PC-3 (cell line): Measurements from ENCODE around the gene PTGER3. TPM values are rescaled to one million over a fixed set of nuclear protein-coding genes. Genes with fewer than 3 reads are reported as not detected.
A peak's percentile ranks its signal among the peaks of the same experiment; 100 is the strongest.

Experiments
- ATAC-seq: fragments of 200-7000 bp; cut with Tn5 transposase; 2 replicates; pipeline ENCODE4 v1.9.1; 2020; ENCODE audit warnings: mild to moderate bottlenecking, moderate library complexity
- BruUV-seq: library from RNA; stranded (reverse); fragments of 400-500 nt; replicated peaks from 2 replicates; lab custom pipeline; 2021; lab: Mats Ljungman, UMichigan
- CTCF ChIA-PET: fragments of 300-600 bp; sonication (Branson Sonifier 250); formaldehyde crosslinking; loops from one replicate; lab custom pipeline; 2022; ENCODE audit warnings: antibody characterized with exemption; lab: Charles Lee
- POLR2A ChIA-PET: fragments of 300-600 bp; sonication (Branson Sonifier 250); formaldehyde crosslinking; loops from one replicate; lab custom pipeline; 2022; ENCODE audit warnings: antibody characterized with exemption; ENCODE audit not compliant: unreplicated experiment; lab: Charles Lee
- DNase-seq: peaks from one replicate; pipeline ENCODE4 v3.0.0-alpha.2; 2015
- H2AFZ ChIP-seq: fragments of 300-600 bp; sonication (generic); 2 replicates; pipeline ENCODE4 v1.6.0; 2016; ENCODE audit warnings: antibody characterized with exemption, low read length
- H3F3A ChIP-seq: fragments of 300-600 bp; sonication (generic); one replicate; pipeline ENCODE4 v1.6.0; 2017; ENCODE audit warnings: antibody characterized with exemption, low read length, control low read depth, mild to moderate bottlenecking; ENCODE audit not compliant: unreplicated experiment
- H3K27ac ChIP-seq: fragments of 300-600 bp; sonication (generic); 2 replicates; pipeline ENCODE4 v1.5.1; 2016; ENCODE audit warnings: mild to moderate bottlenecking, low read length
- H3K27me3 ChIP-seq: fragments of 300-600 bp; sonication (generic); 2 replicates; pipeline ENCODE4 v1.6.1; 2016; ENCODE audit warnings: low read length, mixed read lengths
- H3K36me3 ChIP-seq: fragments of 300-600 bp; sonication (generic); 2 replicates; pipeline ENCODE4 v1.6.1; 2016; ENCODE audit warnings: low read depth, mixed run types, low read length, mixed read lengths
- H3K4me1 ChIP-seq: fragments of 300-600 bp; sonication (generic); 2 replicates; pipeline ENCODE4 v1.5.1; 2016; ENCODE audit warnings: low read length; ENCODE audit not compliant: insufficient read depth
- H3K4me2 ChIP-seq: fragments of 300-600 bp; sonication (generic); 2 replicates; pipeline ENCODE4 v1.6.0; 2016; ENCODE audit warnings: low read length
- H3K4me3 ChIP-seq: fragments of 300-600 bp; sonication (generic); 2 replicates; pipeline ENCODE4 v1.5.1; 2016; ENCODE audit warnings: mild to moderate bottlenecking, low read length, mixed read lengths
- H3K79me2 ChIP-seq: fragments of 300-600 bp; sonication (generic); 2 replicates; pipeline ENCODE4 v1.6.1; 2017; ENCODE audit warnings: low read length, mixed read lengths
- H3K9ac ChIP-seq: fragments of 300-600 bp; sonication (generic); 2 replicates; pipeline ENCODE4 v1.6.0; 2016; ENCODE audit warnings: mild to moderate bottlenecking, low read length
- H3K9me2 ChIP-seq: fragments of 300-600 bp; sonication (generic); replicated peaks from 2 replicates; pipeline ENCODE4 v1.6.1; 2016; ENCODE audit warnings: mixed run types, low read length, mixed read lengths
- H3K9me3 ChIP-seq: fragments of 300-600 bp; sonication (generic); 2 replicates; pipeline ENCODE4 v1.6.1; 2016; ENCODE audit warnings: low read length, mixed read lengths
- H4K20me1 ChIP-seq: fragments of 300-600 bp; sonication (generic); 2 replicates; pipeline ENCODE4 v1.6.1; 2016; ENCODE audit warnings: low read length, mixed read lengths
- EZH2 ChIP-seq: fragments of 300-600 bp; sonication (generic); IDR thresholded peaks from one replicate; pipeline ENCODE4 v1.6.1; 2017; ENCODE audit warnings: antibody characterized with exemption, mild to moderate bottlenecking, low read length; ENCODE audit not compliant: unreplicated experiment
- EZH2phosphoT487 ChIP-seq: fragments of 300-600 bp; sonication (generic); IDR thresholded peaks from 2 replicates; pipeline ENCODE4 v1.6.1; 2018; ENCODE audit warnings: mild to moderate bottlenecking, antibody characterized with exemption, low read length, borderline replicate concordance
- intact Hi-C: fragments of 100-400 bp; cut with micrococcal nuclease; formaldehyde crosslinking; loops from 2 replicates; pipeline ENCODE4 v1.9.0; 2023
- total RNA-seq: library from RNA; depleted of rRNA; stranded (reverse); fragments of >200 nt; gene quantifications from 2 replicates; pipeline ENCODE4 v1.2.3, GENCODE V29; 2014
- TF ChIP-seq, protein P1 (sequence below): fragments of 300-600 bp; sonication (generic); conservative IDR thresholded peaks from 2 replicates; pipeline ENCODE4 v1.5.1; 2017; ENCODE audit warnings: antibody characterized with exemption, low read depth, mild to moderate bottlenecking, low read length

PTGER3 gene
- total RNA-seq, 1 experiment from 2014 or later = 0.11 TPM

DNA sequence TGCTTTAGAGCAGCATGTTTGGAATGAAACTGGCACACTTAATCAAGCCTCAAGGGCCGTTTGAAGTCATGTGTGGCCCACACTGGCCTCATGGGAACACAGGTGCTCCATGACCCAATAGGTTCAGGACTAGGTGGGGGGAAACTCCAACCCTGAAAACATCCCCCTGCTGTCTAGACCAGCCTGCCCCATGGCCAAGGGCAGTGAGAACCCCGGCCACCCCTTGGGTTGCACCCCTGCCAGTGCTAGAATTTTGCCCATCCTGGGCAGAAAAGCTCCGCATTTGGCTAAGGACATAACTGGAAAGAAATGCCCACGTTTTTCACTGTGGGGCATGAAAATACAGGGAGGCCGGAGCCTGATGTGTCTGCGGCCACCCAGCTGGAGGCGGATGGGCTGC is 6.1 kb upstream of the PTGER3 start:
- intact Hi-C loops = no loop called here
- no peak overlapping the region for H3K4me3 ChIP-seq
- DNase-seq (no peak), ATAC-seq (peak; percentile 14; the same call in 1 of the 2 replicates)
- no peaks in the 10 kb centered on the region for H3K4me1 ChIP-seq
- ChIA-PET CTCF (no interaction called here), POLR2A (no interaction called here)
- H3K9ac ChIP-seq = no peak overlapping the region
- H3K36me3 ChIP-seq = peaks cover 5% of the 10 kb centered on the region; the same call in 1 of the 2 replicates
- H3K9me2 ChIP-seq = no peaks in the 10 kb centered on the region
- TF ChIP-seq EZH2phosphoT487 (no peak), EZH2 (no peak)
- TF ChIP-seq, protein P1, sequence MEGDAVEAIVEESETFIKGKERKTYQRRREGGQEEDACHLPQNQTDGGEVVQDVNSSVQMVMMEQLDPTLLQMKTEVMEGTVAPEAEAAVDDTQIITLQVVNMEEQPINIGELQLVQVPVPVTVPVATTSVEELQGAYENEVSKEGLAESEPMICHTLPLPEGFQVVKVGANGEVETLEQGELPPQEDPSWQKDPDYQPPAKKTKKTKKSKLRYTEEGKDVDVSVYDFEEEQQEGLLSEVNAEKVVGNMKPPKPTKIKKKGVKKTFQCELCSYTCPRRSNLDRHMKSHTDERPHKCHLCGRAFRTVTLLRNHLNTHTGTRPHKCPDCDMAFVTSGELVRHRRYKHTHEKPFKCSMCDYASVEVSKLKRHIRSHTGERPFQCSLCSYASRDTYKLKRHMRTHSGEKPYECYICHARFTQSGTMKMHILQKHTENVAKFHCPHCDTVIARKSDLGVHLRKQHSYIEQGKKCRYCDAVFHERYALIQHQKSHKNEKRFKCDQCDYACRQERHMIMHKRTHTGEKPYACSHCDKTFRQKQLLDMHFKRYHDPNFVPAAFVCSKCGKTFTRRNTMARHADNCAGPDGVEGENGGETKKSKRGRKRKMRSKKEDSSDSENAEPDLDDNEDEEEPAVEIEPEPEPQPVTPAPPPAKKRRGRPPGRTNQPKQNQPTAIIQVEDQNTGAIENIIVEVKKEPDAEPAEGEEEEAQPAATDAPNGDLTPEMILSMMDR = no peak
- no peak overlapping the region for H3K27ac ChIP-seq
- H4K20me1 ChIP-seq = no peaks in the 10 kb centered on the region
- H3K4me2 ChIP-seq = no peak overlapping the region
- no peaks in the 10 kb centered on the region for H3K9me3 ChIP-seq
- no peaks in the 10 kb centered on the region for H3K79me2 ChIP-seq
- H3F3A ChIP-seq = no peaks in the 10 kb centered on the region
- H2AFZ ChIP-seq = no peak overlapping the region
- no TSS peak for BruUV-seq
- H3K27me3 ChIP-seq = peaks cover 11% of the 10 kb centered on the region

- no peaks in the 10 kb centered on the region for H3F3A ChIP-seq
- no TSS peak for BruUV-seq
- H3K4me2 ChIP-seq = no peak overlapping the region
- CTCF ChIA-PET = no interaction called here
- H3K79me2 ChIP-seq = no peaks in the 10 kb centered on the region
- H4K20me1 ChIP-seq = no peaks in the 10 kb centered on the region
- H3K9ac ChIP-seq = no peak overlapping the region
- no peak overlapping the region for H3K27ac ChIP-seq
- H3K9me2 ChIP-seq = no peaks in the 10 kb centered on the region
- ATAC-seq (peak; percentile 19), DNase-seq (peak; percentile 21)
- no peak overlapping the region for H3K4me3 ChIP-seq
- TF ChIP-seq, protein P1 = no peak
- no peak for TF ChIP-seq EZH2phosphoT487
- no peak for TF ChIP-seq EZH2
- no peak overlapping the region for H2AFZ ChIP-seq
- peaks cover 3% of the 10 kb centered on the region; the same call in 1 of the 2 replicates for H3K36me3 ChIP-seq
- H3K27me3 ChIP-seq = peaks cover 17% of the 10 kb centered on the region
- POLR2A ChIA-PET = no interaction called here
- no peaks in the 10 kb centered on the region for H3K4me1 ChIP-seq
- no peaks in the 10 kb centered on the region for H3K9me3 ChIP-seq
- intact Hi-C loops = no loop called here
These were observed 5.5 kb upstream of the PTGER3 start for GRCh38 chr1:71053146-71053545.

- no peaks in the 10 kb centered on the region for H3F3A ChIP-seq
- ChIA-PET POLR2A (no interaction called here), CTCF (no interaction called here)
- DNase-seq = peak; percentile 80
- no TSS peak for BruUV-seq
- TF ChIP-seq, protein P1 = peak; percentile 84
- TF ChIP-seq EZH2 = no peak
- no peak for TF ChIP-seq EZH2phosphoT487
- H4K20me1 ChIP-seq = no peaks in the 10 kb centered on the region
- no peaks in the 10 kb centered on the region for H3K36me3 ChIP-seq
- H3K4me3 ChIP-seq = no peak overlapping the region
- intact Hi-C loops = loop anchor here (1.0 to 5.0 kb wide), 3 partner anchors 305 to 918 kb away; no protein-coding TSS in a partner anchor
- no peak overlapping the region for H3K9ac ChIP-seq
- no peak overlapping the region for H3K4me2 ChIP-seq
- peaks cover 41% of the 10 kb centered on the region for H3K27me3 ChIP-seq
- H2AFZ ChIP-seq = no peak overlapping the region
- H3K27ac ChIP-seq = no peak overlapping the region
- ATAC-seq = peak; percentile 52
- H3K4me1 ChIP-seq = no peaks in the 10 kb centered on the region
- H3K9me3 ChIP-seq = no peaks in the 10 kb centered on the region
- H3K9me2 ChIP-seq = no peaks in the 10 kb centered on the region
- H3K79me2 ChIP-seq = no peaks in the 10 kb centered on the region
These were observed 2.5 kb upstream of the PTGER3 start for GRCh38 chr1:71049951-71050598.
